ENCODE results near the gene PHF11. TPM values are rescaled to one million over a fixed set of nuclear protein-coding genes. Genes with fewer than 3 reads are reported as not detected.

PHF11 gene
- total RNA-seq, 1 donor from 2014 or later, result 148 TPM

- CTCF ChIA-PET, result no interaction called here
- ATAC-seq (ENCODE audit: low read depth) (no peak), DNase-seq (no peak)
- Mint-ChIP-seq H3K27me3 (no peaks in the 10 kb centered on the region), H3K9me3 (no peaks in the 10 kb centered on the region), H3K27ac (peak overlapping the region; percentile 66), H3K36me3 (ENCODE audit: low read depth) (peaks cover 65% of the 10 kb centered on the region), H3K4me1 (peaks cover 43% of the 10 kb centered on the region), H3K4me3 (no peak overlapping the region)
- intact Hi-C loops (cut with micrococcal nuclease), result loop anchor here (5.0 to 10.0 kb wide), 2 partner anchors 35 to 1222 kb away; partner anchors contain the start of gene RB1
- POLR2A ChIA-PET, result no interaction called here
- TF ChIP-seq CTCF (IDR thresholded peaks at IDR 0.05), result no peak
Observed at GRCh38 chr13:49527123-49527522, 31.4 kb downstream of the PHF11 start.

GRCh38 chr13:49528161-49528560 is 32.4 kb downstream of the PHF11 start:
- no peak for TF ChIP-seq CTCF (IDR thresholded peaks at IDR 0.05)
- H3K27me3 Mint-ChIP-seq, result no peaks in the 10 kb centered on the region
- H3K27ac Mint-ChIP-seq, result peak overlapping the region; percentile 89
- no peaks in the 10 kb centered on the region for H3K9me3 Mint-ChIP-seq
- peaks cover 57% of the 10 kb centered on the region for H3K36me3 Mint-ChIP-seq (ENCODE audit: low read depth)
- H3K4me1 Mint-ChIP-seq, result peaks cover 53% of the 10 kb centered on the region
- DNase-seq (no peak), ATAC-seq (ENCODE audit: low read depth) (no peak)
- ChIA-PET POLR2A (interaction anchor here (0.6 to 3.9 kb wide), 4 partner anchors 12 to 85 kb away, joined by 3 to 32 read pairs (median 5); partner anchors contain the start of genes PHF11 and SETDB2), CTCF (interaction anchor here (1.1 to 1.4 kb wide), 2 partner anchors 12 to 79 kb away, joined by 3 to 4 read pairs; no protein-coding TSS in a partner anchor)
- intact Hi-C loops (cut with micrococcal nuclease), result loop anchor here (5.0 to 10.0 kb wide), 2 partner anchors 34 to 1223 kb away; partner anchors contain the start of gene RB1
- no peak overlapping the region for H3K4me3 Mint-ChIP-seq

- intact Hi-C loops (cut with micrococcal nuclease), result loop anchor here (1.0 to 10.0 kb wide), 5 partner anchors 35 to 594 kb away; partner anchors contain the start of genes CAB39L, PHF11, RCBTB1 and SETDB2
- TF ChIP-seq CTCF (IDR thresholded peaks at IDR 0.05), result no peak
- ChIA-PET CTCF (interaction anchor here (0.9 kb wide), 1 partner anchor 9 kb away, joined by 3 read pairs; no protein-coding TSS in a partner anchor), POLR2A (interaction anchor here (0.6 to 3.9 kb wide), 5 partner anchors 17 to 161 kb away, joined by 3 to 32 read pairs (median 6); partner anchors contain the start of genes CAB39L, EBPL, PHF11 and SETDB2)
- peak; percentile 30 for DNase-seq
- peak; percentile 88 for ATAC-seq (ENCODE audit: low read depth)
- H3K36me3 Mint-ChIP-seq (ENCODE audit: low read depth), result peaks cover 43% of the 10 kb centered on the region
- peak overlapping the region; percentile 67 for H3K4me3 Mint-ChIP-seq
- H3K27me3 Mint-ChIP-seq, result no peaks in the 10 kb centered on the region
- no peaks in the 10 kb centered on the region for H3K9me3 Mint-ChIP-seq
- H3K4me1 Mint-ChIP-seq, result peaks cover 73% of the 10 kb centered on the region
- peak overlapping the region; percentile 89 for H3K27ac Mint-ChIP-seq
Observed at GRCh38 chr13:49530457-49530856, 34.7 kb downstream of the PHF11 start.

- no peaks in the 10 kb centered on the region for H3K27me3 Mint-ChIP-seq
- H3K36me3 Mint-ChIP-seq (ENCODE audit: low read depth), result peaks cover 33% of the 10 kb centered on the region
- DNase-seq (no peak), ATAC-seq (ENCODE audit: low read depth) (no peak)
- intact Hi-C loops (cut with micrococcal nuclease), result loop anchor here (2.0 to 10.0 kb wide), 3 partner anchors 74 to 592 kb away; partner anchors contain the start of gene SPRYD7
- peak overlapping the region; percentile 52 for H3K4me3 Mint-ChIP-seq
- no peaks in the 10 kb centered on the region for H3K9me3 Mint-ChIP-seq
- peak overlapping the region; percentile 93 for H3K27ac Mint-ChIP-seq
- no peak for TF ChIP-seq CTCF (IDR thresholded peaks at IDR 0.05)
- ChIA-PET CTCF (no interaction called here), POLR2A (interaction anchor here (1.0 to 1.8 kb wide), 2 partner anchors 52 to 89 kb away, joined by 6 to 8 read pairs; partner anchors contain the start of genes CAB39L, RCBTB1 and SETDB2)
- peaks cover 82% of the 10 kb centered on the region for H3K4me1 Mint-ChIP-seq
Observed at GRCh38 chr13:49532593-49532992, 36.8 kb downstream of the PHF11 start.

GRCh38 chr13:49533011-49533410 is 37.3 kb downstream of the PHF11 start:
- Mint-ChIP-seq H3K27ac (peak overlapping the region; percentile 93), H3K36me3 (ENCODE audit: low read depth) (peaks cover 29% of the 10 kb centered on the region), H3K4me3 (peak overlapping the region; percentile 52), H3K9me3 (no peaks in the 10 kb centered on the region), H3K4me1 (peaks cover 81% of the 10 kb centered on the region), H3K27me3 (no peaks in the 10 kb centered on the region)
- DNase-seq, result no peak
- no peak for TF ChIP-seq CTCF (IDR thresholded peaks at IDR 0.05)
- intact Hi-C loops (cut with micrococcal nuclease), result loop anchor here (2.0 to 10.0 kb wide), 3 partner anchors 74 to 592 kb away; partner anchors contain the start of gene SPRYD7
- POLR2A ChIA-PET, result interaction anchor here (1.0 to 1.8 kb wide), 2 partner anchors 52 to 89 kb away, joined by 6 to 8 read pairs; partner anchors contain the start of genes CAB39L, RCBTB1 and SETDB2
- ATAC-seq (ENCODE audit: low read depth), result no peak
- CTCF ChIA-PET, result no interaction called here
